IMR-90 (cell line): ENCODE measurements around the gene HIVEP1. TPM values are rescaled to one million over a fixed set of nuclear protein-coding genes. Genes with fewer than 3 reads are reported as not detected.

Experiments used
- ATAC-seq: fragments of 200-7000 bp; cut with Tn5 transposase; 2 replicates; pipeline ENCODE4 v1.9.1; 2020; ENCODE audit warnings: low read depth, mild to moderate bottlenecking, moderate library complexity
- BruUV-seq: library from RNA; stranded (reverse); fragments of 400-500 nt; replicated peaks from 2 replicates; lab custom pipeline; 2021; lab: Mats Ljungman, UMichigan
- CTCF ChIA-PET: fragments of 300-600 bp; formaldehyde crosslinking; extraction: SDS; loops from one replicate; lab custom pipeline; 2021; ENCODE audit warnings: antibody characterized with exemption; lab: Yijun Ruan, JAX
- POLR2A ChIA-PET: fragments of 300-600 bp; sonication (Branson Sonifier 250); formaldehyde crosslinking; loops from one replicate; lab custom pipeline; 2022; ENCODE audit warnings: antibody characterized with exemption; ENCODE audit not compliant: unreplicated experiment; lab: Charles Lee
- DNase-seq: peaks from one replicate; pipeline ENCODE4 v3.0.0; 2013
- H2AFZ ChIP-seq: replicated peaks from 2 replicates; pipeline ENCODE3; 2013; ENCODE audit warnings: low read length, mild to moderate bottlenecking; ENCODE audit not compliant: poor library complexity
- H2AK5ac ChIP-seq: 2 replicates; pipeline ENCODE4 v1.6.1; 2013; ENCODE audit warnings: low read depth, low read length, inconsistent platforms
- H2AK9ac ChIP-seq: replicated peaks from 2 replicates; pipeline ENCODE3; 2013; ENCODE audit warnings: mild to moderate bottlenecking, low read depth, low read length, moderate library complexity; ENCODE audit not compliant: poor library complexity
- H2BK120ac ChIP-seq: 2 replicates; pipeline ENCODE4 v1.6.1; 2013; ENCODE audit warnings: low read depth, low read length, inconsistent platforms
- H2BK15ac ChIP-seq: 3 replicates; pipeline ENCODE4 v1.6.1; 2013; ENCODE audit warnings: low read depth, low read length, inconsistent platforms
- H2BK20ac ChIP-seq: 2 replicates; pipeline ENCODE4 v1.6.1; 2013; ENCODE audit warnings: low read depth, mild to moderate bottlenecking, inconsistent platforms, low read length, moderate library complexity
- H2BK5ac ChIP-seq: 2 replicates; pipeline ENCODE4 v1.6.1; 2013; ENCODE audit warnings: mild to moderate bottlenecking, low read depth, low read length, inconsistent platforms; ENCODE audit not compliant: poor library complexity, severe bottlenecking
- H3K14ac ChIP-seq: replicated peaks from 2 replicates; pipeline ENCODE4 v1.6.1; 2013; ENCODE audit warnings: low read depth, low read length, inconsistent platforms
- H3K18ac ChIP-seq: 2 replicates; pipeline ENCODE4 v1.6.1; 2013; ENCODE audit warnings: low read depth, low read length, control low read depth
- H3K23ac ChIP-seq: 2 replicates; pipeline ENCODE4 v1.6.1; 2013; ENCODE audit warnings: low read depth, low read length, inconsistent platforms
- H3K27ac ChIP-seq: 2 replicates; pipeline ENCODE4 v1.5.1; 2013; ENCODE audit warnings: mild to moderate bottlenecking, control low read depth, low read length; ENCODE audit not compliant: insufficient read depth
- H3K27me3 ChIP-seq: 2 replicates; pipeline ENCODE4 v1.6.1; 2013; ENCODE audit warnings: low read length; ENCODE audit not compliant: control insufficient read depth, insufficient read depth
- H3K36me3 ChIP-seq: 2 replicates; pipeline ENCODE4 v1.6.1; 2013; ENCODE audit warnings: low read length, mixed read lengths; ENCODE audit not compliant: control insufficient read depth, insufficient read depth
- H3K4ac ChIP-seq: 2 replicates; pipeline ENCODE4 v1.6.1; 2013; ENCODE audit warnings: low read depth, low read length, inconsistent platforms
- H3K4me1 ChIP-seq: 2 replicates; pipeline ENCODE4 v1.6.1; 2013; ENCODE audit warnings: low read length, mixed read lengths; ENCODE audit not compliant: control insufficient read depth, insufficient read depth
- H3K4me2 ChIP-seq: 2 replicates; pipeline ENCODE4 v1.6.1; 2013; ENCODE audit warnings: low read depth, mild to moderate bottlenecking, control low read depth, low read length, moderate library complexity
- H3K4me3 ChIP-seq: 2 replicates; pipeline ENCODE4 v1.5.1; 2013; ENCODE audit warnings: low read depth, mild to moderate bottlenecking, control low read depth, low read length, moderate library complexity; ENCODE audit not compliant: insufficient read depth
- H3K56ac ChIP-seq: 2 replicates; pipeline ENCODE4 v1.6.1; 2013; ENCODE audit warnings: low read length, inconsistent platforms; ENCODE audit not compliant: insufficient read depth; ENCODE audit errors: extremely low read depth
- H3K79me1 ChIP-seq, 2 experiments: 2 replicates each; pipeline ENCODE4 v1.6.1; 2013; ENCODE audit warnings: low read length in 2 of 2, inconsistent platforms in 1 of 2, low read depth in 1 of 2
- H3K9ac ChIP-seq: 2 replicates; pipeline ENCODE4 v1.6.1; 2013; ENCODE audit warnings: low read depth, low read length, control low read depth
- H3K9me1 ChIP-seq: 2 replicates; pipeline ENCODE4 v1.6.1; 2013; ENCODE audit warnings: low read length, inconsistent platforms; ENCODE audit not compliant: insufficient read depth
- H3K9me3 ChIP-seq: 2 replicates; pipeline ENCODE4 v1.6.1; 2013; ENCODE audit warnings: low read length; ENCODE audit not compliant: control insufficient read depth, insufficient read depth
- H4K20me1 ChIP-seq: 2 replicates; pipeline ENCODE4 v1.6.1; 2013; ENCODE audit warnings: low read length, inconsistent platforms; ENCODE audit not compliant: insufficient read depth
- H4K5ac ChIP-seq: 2 replicates; pipeline ENCODE4 v1.6.1; 2013; ENCODE audit warnings: mild to moderate bottlenecking, low read depth, low read length, control low read depth
- H4K8ac ChIP-seq, 2 experiments: 2 replicates each; pipeline ENCODE4 v1.6.1; 2013; ENCODE audit warnings: low read depth in 2 of 2, low read length in 2 of 2, control low read depth in 1 of 2, inconsistent platforms in 1 of 2
- H4K91ac ChIP-seq: 2 replicates; pipeline ENCODE4 v1.6.1; 2013; ENCODE audit warnings: low read depth, low read length, inconsistent platforms; ENCODE audit not compliant: insufficient read depth
- CEBPB ChIP-seq: IDR thresholded peaks from 2 replicates; pipeline ENCODE4 v1.6.1; 2012; ENCODE audit warnings: low read depth, low read length, improper control_type of control experiment
- CHD1 ChIP-seq: IDR thresholded peaks from 2 replicates; pipeline ENCODE4 v1.6.1; 2012; ENCODE audit warnings: low read depth, low read length, improper control_type of control experiment
- FOS ChIP-seq: fragments of 150-350 bp; IDR thresholded peaks from 2 replicates; pipeline ENCODE4 v1.6.1; 2016; ENCODE audit warnings: low read depth, low read length
- MAFK ChIP-seq: IDR thresholded peaks from 2 replicates; pipeline ENCODE4 v1.6.1; 2012; ENCODE audit warnings: low read depth, low read length, improper control_type of control experiment
- MAZ ChIP-seq: IDR thresholded peaks from 2 replicates; pipeline ENCODE4 v1.6.1; 2012; ENCODE audit warnings: low read depth, mild to moderate bottlenecking, low read length, improper control_type of control experiment, moderate library complexity, borderline replicate concordance
- MXI1 ChIP-seq: IDR thresholded peaks from 2 replicates; pipeline ENCODE4 v1.6.1; 2012; ENCODE audit warnings: low read depth, mild to moderate bottlenecking, low read length, moderate library complexity, borderline replicate concordance
- NFE2L2 ChIP-seq: fragments of 150-350 bp; IDR thresholded peaks from 2 replicates; pipeline ENCODE4 v1.6.1; 2016; ENCODE audit warnings: low read depth, mild to moderate bottlenecking, low read length
- RAD21 ChIP-seq: IDR thresholded peaks from 2 replicates; pipeline ENCODE4 v1.6.1; 2012; ENCODE audit warnings: low read length, improper control_type of control experiment
- SMC3 ChIP-seq: fragments of 150-350 bp; IDR thresholded peaks from 2 replicates; pipeline ENCODE4 v1.6.1; 2016; ENCODE audit warnings: low read depth, mild to moderate bottlenecking, antibody characterized with exemption, low read length, moderate library complexity
- WGBS, 2 experiments: methylation state at CpG; one replicate each; pipeline versions ENCODE4 v1.1.5 to v1.1.7; 2013; ENCODE audit warnings: missing lambda C conversion rate in 2 of 2; ENCODE audit not compliant: insufficient read length in 1 of 2; ENCODE audit errors: extremely low coverage in 2 of 2; 5-methylcytosine and 5-hydroxymethylcytosine counted together
- dilution Hi-C: fragments of 300-500 bp; cut with HindIII; formaldehyde crosslinking; loops from one replicate; pipeline ENCODE4 v1.14.3; 2018; ENCODE audit warnings: low sequenced_read_pairs; ENCODE audit not compliant: unreplicated experiment
- in situ Hi-C: fragments of 300-500 bp; cut with MboI; formaldehyde crosslinking; loops from 3 replicates; pipeline ENCODE4 v1.14.3; 2019; ENCODE audit warnings: low sequenced_read_pairs, inconsistent platforms, mixed read lengths
- intact Hi-C: fragments of 100-400 bp; cut with micrococcal nuclease; formaldehyde crosslinking; loops from 2 replicates; pipeline ENCODE4 v1.10.0; 2022
- polyA plus RNA-seq, 3 experiments: library from polyadenylated mRNA; depleted of rRNA; stranded (reverse); fragments of >200 nt; gene quantifications; 2 replicates each; pipeline ENCODE4 v1.2.3, GENCODE V29; 2012; ENCODE audit warnings: low replicate concordance in 1 of 3
- total RNA-seq: library from RNA; depleted of rRNA; stranded (reverse); fragments of >200 nt; gene quantifications from 2 replicates; pipeline ENCODE4 v1.2.3, GENCODE V29; 2012

Gene HIVEP1
- total and polyA plus RNA-seq, 2 of the 4 experiments (the other 2 are of a cell fraction) = 13.0 to 17.2 TPM

- no peaks in the 10 kb centered on the region for H3K9me3 ChIP-seq
- no peak overlapping the region for H3K4me3 ChIP-seq
- no peak overlapping the region for H3K18ac ChIP-seq
- TF ChIP-seq CEBPB (no peak), FOS (no peak), SMC3 (no peak), MXI1 (no peak), MAZ (no peak), NFE2L2 (no peak), RAD21 (no peak), CHD1 (no peak), MAFK (no peak)
- in situ Hi-C loops = no loop called here
- no peak overlapping the region for H2AK9ac ChIP-seq
- H3K9ac ChIP-seq = no peak overlapping the region
- no peak overlapping the region for H2AK5ac ChIP-seq
- no peak overlapping the region for H3K23ac ChIP-seq
- H3K9me1 ChIP-seq = no peaks in the 10 kb centered on the region
- H2BK5ac ChIP-seq = no peak overlapping the region
- intact Hi-C loops = no loop called here
- peaks cover 3% of the 10 kb centered on the region; the same call in 1 of the 2 replicates for H3K36me3 ChIP-seq
- no peaks in the 10 kb centered on the region for H3K27me3 ChIP-seq
- CTCF ChIA-PET = no interaction called here
- no peak overlapping the region for H4K5ac ChIP-seq
- no peak overlapping the region for H4K8ac ChIP-seq
- H2BK15ac ChIP-seq = no peak overlapping the region
- no peak overlapping the region for H3K4ac ChIP-seq
- ATAC-seq (no peak), DNase-seq (no peak)
- no peak overlapping the region for H3K14ac ChIP-seq
- H3K56ac ChIP-seq = no peak overlapping the region
- H3K27ac ChIP-seq = no peak overlapping the region
- no peaks in the 10 kb centered on the region for H4K20me1 ChIP-seq
- H4K91ac ChIP-seq = no peak overlapping the region
- H3K4me2 ChIP-seq = no peak overlapping the region
- no peak overlapping the region for H2BK120ac ChIP-seq
- H2AFZ ChIP-seq = no peak overlapping the region
- H3K79me1 ChIP-seq = no peaks in the 10 kb centered on the region
- no peak overlapping the region for H2BK20ac ChIP-seq
- H3K4me1 ChIP-seq = no peaks in the 10 kb centered on the region
- dilution Hi-C loops = no loop called here
- POLR2A ChIA-PET = no interaction called here
- no TSS peak for BruUV-seq
- no CpG with 5 or more reads among the region's 1 CpG for WGBS, 2 experiments
Observed at GRCh38 chr6:12169377-12169776, 157.3 kb downstream of the HIVEP1 start.
